IPS-20b (cell line): ENCODE results near the gene PRKAG1.

Source experiments
- H3K27ac ChIP-seq: one replicate; pipeline ENCODE4 v1.5.1; 2013; ENCODE audit warnings: low read length
- H3K27me3 ChIP-seq: 2 replicates; pipeline ENCODE4 v1.6.1; 2013; ENCODE audit warnings: mild to moderate bottlenecking, low read length, inconsistent platforms; ENCODE audit not compliant: insufficient read depth
- H3K36me3 ChIP-seq: 2 replicates; pipeline ENCODE4 v1.6.1; 2013; ENCODE audit warnings: low read depth, mild to moderate bottlenecking, inconsistent platforms, low read length, moderate library complexity; ENCODE audit not compliant: insufficient read depth
- H3K4me1 ChIP-seq: 2 replicates; pipeline ENCODE4 v1.6.1; 2013; ENCODE audit warnings: mild to moderate bottlenecking, control low read depth, inconsistent platforms, low read length, moderate library complexity; ENCODE audit not compliant: insufficient read depth
- H3K4me3 ChIP-seq: 2 replicates; pipeline ENCODE4 v1.5.1; 2013; ENCODE audit warnings: mild to moderate bottlenecking, low read length, inconsistent platforms
- H3K9ac ChIP-seq: 2 replicates; pipeline ENCODE4 v1.6.1; 2013; ENCODE audit warnings: low read depth, mild to moderate bottlenecking, inconsistent platforms, low read length, moderate library complexity
- H3K9me3 ChIP-seq: 2 replicates; pipeline ENCODE4 v1.6.1; 2013; ENCODE audit warnings: mild to moderate bottlenecking, low read depth, low read length, inconsistent platforms; ENCODE audit not compliant: insufficient read depth

Gene PRKAG1

GRCh38 chr12:49055978-49056754 is 37.6 kb upstream of the PRKAG1 start:
- Histone ChIP-seq H3K36me3 (peaks cover 47% of the 10 kb centered on the region), H3K9ac (peak overlapping the region; percentile 2; the same call in 1 of the 2 replicates), H3K9me3 (no peaks in the 10 kb centered on the region), H3K4me3 (peak overlapping the region; percentile 33; the same call in 1 of the 2 replicates), H3K4me1 (peaks cover 17% of the 10 kb centered on the region), H3K27ac (peak overlapping the region; percentile 2), H3K27me3 (no peaks in the 10 kb centered on the region)

GRCh38 chr12:49055092-49055491 is 36.5 kb upstream of the PRKAG1 start:
- H3K27ac ChIP-seq: no peak overlapping the region
- peaks cover 58% of the 10 kb centered on the region for H3K36me3 ChIP-seq
- H3K27me3 ChIP-seq: no peaks in the 10 kb centered on the region
- peaks cover 17% of the 10 kb centered on the region for H3K4me1 ChIP-seq
- H3K4me3 ChIP-seq: no peak overlapping the region
- no peaks in the 10 kb centered on the region for H3K9me3 ChIP-seq
- no peak overlapping the region for H3K9ac ChIP-seq

GRCh38 chr12:49054524-49054923 is 35.9 kb upstream of the PRKAG1 start:
- Histone ChIP-seq H3K27me3 (no peaks in the 10 kb centered on the region), H3K4me3 (no peak overlapping the region), H3K9ac (no peak overlapping the region), H3K27ac (no peak overlapping the region), H3K4me1 (peaks cover 17% of the 10 kb centered on the region), H3K36me3 (peaks cover 64% of the 10 kb centered on the region), H3K9me3 (no peaks in the 10 kb centered on the region)

- H3K4me1 ChIP-seq: peaks cover 17% of the 10 kb centered on the region
Measured at GRCh38 chr12:49054096-49054495, 35.5 kb upstream of the PRKAG1 start.

GRCh38 chr12:49052451-49053208 is 34.1 kb upstream of the PRKAG1 start:
- no peaks in the 10 kb centered on the region for H3K27me3 ChIP-seq
- peaks cover 83% of the 10 kb centered on the region for H3K36me3 ChIP-seq
- no peak overlapping the region for H3K27ac ChIP-seq
- H3K9me3 ChIP-seq: no peaks in the 10 kb centered on the region
- no peak overlapping the region for H3K9ac ChIP-seq
- H3K4me3 ChIP-seq: no peak overlapping the region
- peaks cover 11% of the 10 kb centered on the region for H3K4me1 ChIP-seq

More at GRCh38 chr12:49054096-49054495, 35.5 kb upstream of the PRKAG1 start:
- H3K27ac ChIP-seq: no peak overlapping the region
- H3K9ac ChIP-seq: no peak overlapping the region
- peaks cover 68% of the 10 kb centered on the region for H3K36me3 ChIP-seq
- no peaks in the 10 kb centered on the region for H3K9me3 ChIP-seq
- no peak overlapping the region for H3K4me3 ChIP-seq
- no peaks in the 10 kb centered on the region for H3K27me3 ChIP-seq

- Histone ChIP-seq H3K4me3 (no peak overlapping the region), H3K27me3 (no peaks in the 10 kb centered on the region), H3K9ac (no peak overlapping the region), H3K4me1 (peaks cover 11% of the 10 kb centered on the region), H3K27ac (no peak overlapping the region), H3K36me3 (peaks cover 90% of the 10 kb centered on the region), H3K9me3 (no peaks in the 10 kb centered on the region)
Measured at GRCh38 chr12:49051777-49052438, 33.3 kb upstream of the PRKAG1 start.

- Histone ChIP-seq H3K4me1 (peaks cover 10% of the 10 kb centered on the region), H3K4me3 (no peak overlapping the region), H3K27ac (no peak overlapping the region), H3K36me3 (peaks cover 95% of the 10 kb centered on the region), H3K27me3 (no peaks in the 10 kb centered on the region), H3K9ac (no peak overlapping the region), H3K9me3 (no peaks in the 10 kb centered on the region)
Measured at GRCh38 chr12:49051373-49051764, 32.8 kb upstream of the PRKAG1 start.

GRCh38 chr12:49050507-49051372 is 32.2 kb upstream of the PRKAG1 start:
- peaks cover 4% of the 10 kb centered on the region for H3K4me1 ChIP-seq
- no peak overlapping the region for H3K9ac ChIP-seq
- H3K4me3 ChIP-seq: no peak overlapping the region
- peaks cover 100% of the 10 kb centered on the region for H3K36me3 ChIP-seq
- no peaks in the 10 kb centered on the region for H3K27me3 ChIP-seq
- no peaks in the 10 kb centered on the region for H3K9me3 ChIP-seq
- H3K27ac ChIP-seq: no peak overlapping the region

GRCh38 chr12:49049566-49050224 is 31.1 kb upstream of the PRKAG1 start:
- Histone ChIP-seq H3K9me3 (no peaks in the 10 kb centered on the region), H3K4me3 (no peak overlapping the region), H3K9ac (no peak overlapping the region), H3K36me3 (peaks cover 100% of the 10 kb centered on the region), H3K27ac (no peak overlapping the region), H3K27me3 (no peaks in the 10 kb centered on the region), H3K4me1 (no peaks in the 10 kb centered on the region)

GRCh38 chr12:49048953-49049352 is 30.4 kb upstream of the PRKAG1 start:
- H3K27me3 ChIP-seq: no peaks in the 10 kb centered on the region
- no peak overlapping the region for H3K9ac ChIP-seq
- H3K4me3 ChIP-seq: no peak overlapping the region
- no peaks in the 10 kb centered on the region for H3K9me3 ChIP-seq
- peaks cover 100% of the 10 kb centered on the region for H3K36me3 ChIP-seq
- H3K4me1 ChIP-seq: no peaks in the 10 kb centered on the region
- H3K27ac ChIP-seq: no peak overlapping the region
